Keratinocyte (primary cell): ENCODE measurements around the gene JAKMIP1.

Source experiments
- CTCF ChIP-seq, 3 experiments: IDR thresholded peaks in 1 of 3; conservative IDR thresholded peaks in 1 of 3; optimal IDR thresholded peaks in 1 of 3; 2 replicates in 2 of 3; 3 replicates in 1 of 3; pipeline versions ENCODE3 to v1.5.1; 2011; ENCODE audit warnings: low read length in 3 of 3, mild to moderate bottlenecking in 3 of 3, moderate library complexity in 2 of 3, control low read depth in 1 of 3, inconsistent platforms in 1 of 3; ENCODE audit not compliant: insufficient read depth in 2 of 3; ENCODE audit errors: extremely low read depth in 1 of 3
- EZH2 ChIP-seq: IDR thresholded peaks from one replicate; pipeline ENCODE4 v1.6.1; 2012; ENCODE audit warnings: inconsistent platforms, mild to moderate bottlenecking, low read length, moderate library complexity

GRCh38 chr4:6013564-6013963 is 186.8 kb downstream of the JAKMIP1 start:
- TF ChIP-seq CTCF (optimal IDR thresholded peaks at IDR 0.05 in 1 of 3, IDR thresholded peaks at IDR 0.05 in 1 of 3, conservative IDR thresholded peaks at IDR 0.05 in 1 of 3; ENCODE audit: extremely low read depth in 1 of 3, insufficient read depth in 2 of 3, low read length in 3 of 3) (no peak), EZH2 (no peak)
